8988T (cell line): ENCODE data around the gene GADD45G.

Source experiments
- DNase-seq: peaks from one replicate; pipeline ENCODE4 v3.0.0; 2011

Gene GADD45G, protein sequence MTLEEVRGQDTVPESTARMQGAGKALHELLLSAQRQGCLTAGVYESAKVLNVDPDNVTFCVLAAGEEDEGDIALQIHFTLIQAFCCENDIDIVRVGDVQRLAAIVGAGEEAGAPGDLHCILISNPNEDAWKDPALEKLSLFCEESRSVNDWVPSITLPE

DNA sequence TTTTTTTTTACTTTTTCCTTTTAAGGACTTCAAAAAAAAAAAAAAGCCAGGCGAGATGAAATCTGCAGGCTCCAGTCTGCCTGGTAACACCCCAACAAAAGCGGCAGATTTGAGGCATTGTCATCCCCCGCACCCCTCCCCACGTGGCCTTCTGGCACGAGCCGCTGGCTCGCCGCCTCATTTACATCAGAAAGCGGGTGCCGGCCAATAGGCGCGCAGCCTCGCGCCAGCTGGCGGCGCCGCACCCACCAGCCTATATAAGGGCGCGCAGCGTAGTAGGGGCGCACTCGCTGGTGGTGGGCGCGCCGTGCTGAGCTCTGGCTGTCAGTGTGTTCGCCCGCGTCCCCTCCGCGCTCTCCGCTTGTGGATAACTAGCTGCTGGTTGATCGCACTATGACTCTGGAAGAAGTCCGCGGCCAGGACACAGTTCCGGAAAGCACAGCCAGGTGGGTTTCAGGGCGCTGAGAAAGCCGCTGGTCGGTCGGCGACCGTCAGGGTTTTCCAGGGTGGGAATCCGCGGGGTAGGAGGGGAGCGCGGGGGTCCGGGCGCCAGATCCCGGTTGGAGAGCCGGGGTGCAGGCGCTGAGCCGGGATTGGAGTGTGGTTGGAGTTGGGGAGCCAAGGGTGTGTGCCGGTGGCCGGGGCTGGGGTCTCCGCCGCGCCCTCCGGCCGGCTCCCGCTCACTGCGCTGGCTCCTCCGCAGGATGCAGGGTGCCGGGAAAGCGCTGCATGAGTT, at the start of gene GADD45G:
Gene GADD45G, plus strand, starts transcription at position 284 of the 736 bp plus-strand sequence. Its CDS starts 110 bp downstream, at position 394.
- DNase-seq: peak; percentile 60

DNA sequence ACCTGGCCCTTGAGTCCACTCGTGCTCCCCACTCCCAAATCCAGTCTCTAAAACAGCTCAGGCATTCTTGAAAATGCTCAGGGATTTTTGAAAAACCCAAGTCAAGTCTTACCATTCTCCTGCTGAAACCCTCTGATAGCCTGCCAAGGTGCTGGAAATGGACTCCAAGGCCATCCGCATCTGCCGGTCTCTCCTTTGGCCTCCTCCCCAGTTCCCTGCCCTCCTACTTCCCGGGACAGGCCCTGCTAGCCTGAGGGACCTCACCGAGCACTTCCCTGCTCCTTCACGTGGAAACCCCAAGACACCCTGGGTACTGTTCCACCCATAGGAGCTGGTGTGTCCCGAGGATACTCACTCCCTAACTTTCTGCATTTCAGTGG, 49.8 kb upstream of the GADD45G start:
- DNase-seq: no peak

DNA sequence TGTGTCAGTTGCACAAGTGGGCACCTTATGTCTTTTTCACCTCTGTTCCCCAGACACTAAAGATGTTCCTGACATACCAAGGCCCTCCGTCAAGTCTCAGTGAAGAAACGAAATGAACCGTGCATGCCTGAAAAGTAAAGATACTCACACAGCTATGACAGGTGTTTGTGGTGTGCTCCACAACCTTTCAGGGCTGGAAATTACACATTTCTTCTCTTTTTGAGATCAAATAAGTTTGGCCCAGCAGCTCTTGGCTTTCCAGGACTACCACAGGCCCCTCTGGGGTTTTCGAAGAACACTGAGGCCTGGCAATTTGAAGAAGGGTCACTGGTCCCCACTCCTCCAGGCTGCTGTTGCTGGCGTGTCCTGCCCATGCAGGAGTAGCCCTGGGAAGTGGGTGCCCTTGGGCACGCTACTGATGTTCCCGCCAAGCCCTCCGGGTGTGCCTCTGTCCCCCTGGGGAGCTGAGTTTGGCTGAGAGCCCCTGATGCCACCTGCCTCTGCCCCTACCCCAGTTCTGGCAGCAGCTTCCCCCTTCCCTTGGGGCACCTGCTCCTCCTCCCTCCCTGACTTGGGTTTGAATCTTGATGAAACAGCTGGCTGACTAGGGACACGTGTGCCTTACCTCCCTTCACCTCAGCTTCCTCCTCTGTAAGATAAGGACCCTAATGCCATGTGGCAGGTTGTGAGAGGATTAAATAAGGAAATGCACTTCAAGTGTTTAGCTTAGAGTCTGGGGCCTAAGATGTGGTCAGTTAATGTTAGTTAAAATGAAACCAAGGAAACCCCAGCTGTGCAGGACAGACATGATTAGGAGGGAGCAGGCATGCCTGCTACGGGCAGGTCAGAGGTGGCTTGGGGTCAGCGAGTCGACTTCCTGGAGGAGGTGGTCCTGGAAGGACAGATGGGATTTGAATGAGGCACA, 49.1 kb upstream of the GADD45G start:
- no peak for DNase-seq

DNA sequence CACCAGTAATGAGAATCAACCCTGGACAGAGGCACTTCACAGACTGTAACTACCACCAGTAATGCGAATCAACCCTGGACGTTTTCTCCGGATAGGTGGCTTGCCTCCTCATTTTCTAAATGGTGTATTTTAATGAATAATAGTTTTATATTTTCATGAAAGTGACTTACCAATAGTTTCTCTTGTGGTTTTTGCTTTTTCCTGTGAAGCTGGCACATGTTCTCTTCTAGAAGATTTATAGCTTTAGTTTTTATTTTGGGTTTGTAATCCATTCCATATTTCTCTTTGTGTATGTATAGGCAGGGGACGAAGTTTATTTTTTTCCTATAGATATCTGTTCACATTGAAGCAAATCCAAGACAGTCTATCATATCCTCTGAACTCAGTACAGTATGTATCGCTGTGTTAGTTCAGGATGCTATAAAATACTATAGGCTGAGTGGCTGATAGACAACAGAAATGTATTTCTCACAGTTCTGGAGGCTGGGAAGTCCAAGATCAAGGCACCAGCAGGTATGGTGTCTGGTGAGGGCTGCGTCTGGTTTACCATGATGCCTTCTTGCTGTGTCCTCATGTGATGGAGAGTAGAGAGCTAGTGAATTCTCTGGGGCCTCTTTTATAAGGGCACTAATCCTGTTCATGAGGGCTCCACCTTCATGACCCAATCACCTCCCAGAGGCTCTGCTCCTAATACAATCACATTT, 46.5 kb upstream of the GADD45G start:
- no peak for DNase-seq

DNA sequence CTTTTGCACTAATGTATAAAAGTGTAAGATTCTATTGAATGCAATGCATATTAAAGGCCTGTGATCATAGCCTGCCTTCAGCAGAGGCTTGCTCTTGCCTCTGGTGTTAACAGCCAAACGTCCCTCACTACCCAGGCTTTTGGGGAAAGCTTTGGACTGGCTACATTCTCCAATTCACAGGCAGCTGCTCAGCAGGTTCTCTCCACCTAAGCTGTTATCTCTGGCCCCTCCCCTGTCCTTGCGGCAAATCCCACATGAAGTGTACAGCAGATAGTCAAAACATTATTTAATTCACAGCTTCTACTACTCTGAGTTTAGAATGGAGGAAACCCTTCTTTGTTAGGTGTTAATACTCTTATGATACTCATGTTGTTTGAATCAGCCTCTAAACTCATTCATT, 45.9 kb upstream of the GADD45G start:
- DNase-seq: no peak

DNA sequence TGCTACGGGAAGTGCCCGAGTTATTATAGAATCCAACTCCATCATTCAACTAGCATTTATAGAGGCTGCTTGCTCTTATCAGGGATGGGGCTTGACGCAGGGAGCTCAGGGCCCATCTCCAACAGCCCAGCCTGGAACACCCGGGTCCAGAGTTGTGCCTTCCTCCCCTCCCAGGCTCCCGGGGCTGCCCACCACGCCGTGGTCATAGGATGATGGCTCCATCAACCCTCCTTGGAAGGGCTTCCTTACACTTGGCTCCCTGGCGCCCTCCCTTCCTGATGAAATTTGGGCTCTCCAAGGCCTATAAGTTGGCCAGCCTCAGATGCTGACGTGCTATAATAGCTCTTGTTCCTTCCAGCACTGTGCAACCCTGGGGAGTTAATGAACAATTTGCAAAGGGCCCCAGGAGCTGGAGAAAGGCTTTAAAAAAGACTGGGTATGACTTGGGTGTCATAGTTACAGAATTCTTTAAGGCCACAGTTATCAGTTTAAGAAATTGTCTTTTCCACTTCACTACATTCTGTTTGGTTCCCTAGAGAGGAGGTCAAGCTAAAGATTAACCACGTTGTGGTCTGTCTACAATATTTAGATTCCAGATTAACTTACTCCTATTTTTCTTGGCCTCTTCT, 42.5 kb upstream of the GADD45G start:
- DNase-seq: no peak

DNA sequence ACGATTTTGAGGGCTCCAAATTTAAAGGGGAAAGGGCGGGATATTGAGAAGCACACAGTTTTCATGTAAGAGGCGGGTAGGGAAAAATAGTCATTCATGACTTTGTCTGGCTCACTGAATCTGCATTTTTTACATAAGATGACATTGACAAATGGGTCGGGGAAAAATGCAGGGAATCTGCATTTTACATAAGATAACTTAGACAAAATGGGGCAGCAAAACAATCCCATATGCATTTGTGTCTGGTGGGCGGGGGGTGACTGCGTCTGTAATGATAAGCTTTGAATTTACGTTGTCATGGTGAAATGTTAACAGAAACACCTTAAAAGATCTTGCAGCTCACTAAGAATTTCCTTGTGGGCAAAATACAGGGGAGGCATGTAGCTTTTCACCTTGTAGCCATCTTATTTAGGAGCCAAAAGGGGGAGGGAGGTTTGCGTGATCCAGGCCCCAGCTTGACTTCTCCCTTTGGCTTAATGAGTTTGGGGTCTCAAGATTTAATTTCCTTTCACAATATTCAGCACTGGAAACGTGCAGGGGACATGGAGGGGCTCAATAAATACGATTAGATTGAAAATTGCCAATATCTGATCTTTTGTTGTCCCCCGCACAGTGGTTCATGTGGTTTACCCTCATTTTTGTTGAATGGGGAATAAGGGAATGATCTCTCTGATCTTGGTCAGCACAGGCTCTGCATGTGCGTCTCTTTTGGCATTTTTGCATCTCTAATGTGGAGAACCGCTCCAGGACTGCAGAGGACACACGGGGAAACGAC, 41.1 kb upstream of the GADD45G start:
- DNase-seq: no peak

DNA sequence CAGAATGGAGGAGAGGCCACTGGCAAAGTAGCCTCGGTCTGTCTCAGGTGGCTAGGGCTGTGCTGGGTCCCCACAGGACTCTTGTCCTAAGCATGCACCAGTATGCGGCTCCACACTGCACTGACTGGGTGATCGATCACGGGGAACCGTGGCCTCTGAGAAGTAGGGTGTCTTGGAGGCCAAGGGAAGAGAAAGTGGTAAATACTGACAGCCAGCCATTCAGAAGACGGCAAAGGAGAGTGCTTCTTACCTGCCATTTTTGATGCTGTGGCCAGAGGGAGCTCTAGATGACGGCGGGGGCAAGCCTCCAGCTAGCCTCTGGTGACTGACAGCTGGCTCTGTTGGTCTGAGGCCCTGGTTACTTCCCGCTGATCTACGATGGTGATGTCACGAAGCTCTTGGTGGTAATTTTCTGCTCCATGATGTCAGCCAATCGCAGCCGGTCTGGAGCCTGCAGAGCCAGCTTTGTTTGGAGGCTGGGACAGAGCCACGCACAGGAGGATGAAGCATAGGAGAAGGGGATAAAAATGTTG, 40.4 kb upstream of the GADD45G start:
- DNase-seq: peak; percentile 35

DNA sequence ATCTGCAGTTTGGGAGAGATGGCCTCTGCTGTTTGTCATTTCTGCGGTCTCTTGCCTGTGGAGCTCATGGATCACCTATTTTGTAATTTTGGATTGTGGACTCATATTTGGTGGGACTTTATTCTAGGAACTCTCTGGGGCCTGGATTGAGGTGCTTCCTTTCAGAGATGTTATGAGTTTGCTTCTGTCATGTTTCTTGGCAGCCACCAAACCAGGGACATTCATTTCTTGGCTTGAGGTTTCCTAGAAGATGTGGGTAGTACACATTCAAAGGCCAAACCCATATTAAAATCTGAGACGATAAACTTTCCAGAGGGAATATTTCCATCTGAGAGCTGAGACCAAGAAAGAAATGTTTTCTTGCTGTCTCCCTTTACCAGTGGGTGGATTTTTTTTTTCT, 37.2 kb upstream of the GADD45G start:
- no peak for DNase-seq

DNA sequence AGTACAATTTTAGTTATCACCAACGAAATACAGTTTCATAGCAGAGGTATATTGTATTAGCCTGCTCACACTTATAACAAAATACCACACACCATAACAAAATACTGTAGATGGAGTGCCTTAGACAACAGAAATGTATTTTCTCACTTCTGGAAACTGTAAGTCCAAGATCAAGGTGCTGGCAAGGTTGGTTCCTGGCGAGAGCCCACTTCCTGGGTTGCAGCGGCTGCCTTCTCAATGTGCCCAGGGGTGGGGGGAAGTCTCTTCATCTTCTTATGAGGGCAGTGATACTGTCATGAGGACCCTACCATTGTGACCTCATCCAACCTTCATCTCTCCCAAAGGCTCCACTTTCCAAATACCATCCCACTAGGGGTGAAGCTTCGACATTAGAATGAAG, 30.5 kb upstream of the GADD45G start:
- DNase-seq: no peak

DNA sequence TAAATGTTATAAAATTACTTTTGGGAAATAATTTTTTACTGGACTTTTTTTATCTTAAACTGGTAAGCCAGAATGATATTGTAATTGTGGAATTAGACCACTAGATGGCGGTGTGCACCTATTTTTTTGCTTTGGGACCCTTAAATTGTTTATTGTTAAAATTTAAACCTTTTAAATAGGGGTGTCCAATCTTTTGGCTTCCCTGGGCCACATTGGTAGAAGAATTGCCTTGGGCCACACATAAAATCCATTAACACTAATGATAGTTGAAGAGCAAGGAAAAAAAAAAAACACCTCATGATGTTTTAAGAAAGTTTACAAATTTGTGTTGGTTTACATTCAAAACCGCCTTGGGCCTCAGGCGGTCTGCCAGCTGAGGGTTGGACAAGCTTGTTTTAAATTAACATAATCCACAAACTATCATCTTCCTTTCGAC, 28.4 kb upstream of the GADD45G start:
- DNase-seq: no peak

DNA sequence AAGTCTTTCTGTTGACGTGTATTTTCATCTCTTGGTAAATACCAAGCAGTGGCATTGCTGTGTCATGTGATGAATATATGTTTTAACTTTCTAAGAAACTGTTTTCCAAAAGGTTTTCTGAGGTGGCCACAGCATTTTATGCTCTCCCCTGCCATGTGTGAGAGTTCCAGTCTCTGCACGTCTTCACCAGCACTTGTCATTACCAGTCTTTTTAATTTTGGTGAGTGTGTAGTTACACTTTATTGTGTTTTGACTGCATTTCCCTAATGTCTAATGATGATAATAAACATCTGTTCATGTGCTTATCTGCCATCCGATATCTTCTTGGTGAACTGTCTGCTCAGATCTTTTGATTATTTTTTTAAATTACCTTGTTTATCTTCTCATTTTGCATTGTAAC, 27.4 kb upstream of the GADD45G start:
- no peak for DNase-seq

DNA sequence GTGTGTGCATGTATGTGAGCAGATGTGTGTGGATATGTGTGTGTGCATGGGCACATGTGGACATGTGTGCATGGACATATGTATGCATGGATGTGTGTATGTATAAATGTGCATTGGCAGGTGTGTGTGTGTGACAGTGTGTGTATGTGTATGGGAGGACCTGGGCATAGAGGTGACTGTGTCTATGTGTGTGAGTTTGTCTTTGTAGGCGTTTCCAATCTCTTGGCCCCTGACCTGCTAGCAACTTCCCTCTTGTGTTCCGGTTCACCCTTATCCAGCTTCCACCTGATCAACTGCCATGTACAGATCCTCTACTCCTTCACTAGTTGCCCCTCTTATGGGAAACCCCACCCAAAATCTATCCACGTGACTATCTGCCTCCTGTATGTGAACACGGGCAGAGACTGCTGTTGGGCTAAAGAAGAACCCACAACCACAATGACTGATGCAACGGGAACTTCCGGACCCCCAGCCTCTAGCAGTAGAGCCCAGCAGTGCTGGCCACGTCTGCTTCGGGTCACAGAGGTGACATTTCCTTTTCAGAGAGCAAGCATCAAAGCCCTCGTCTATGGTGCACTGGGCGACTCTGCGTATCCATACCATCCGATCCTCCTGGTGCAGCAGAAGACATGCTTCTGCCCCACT, 24.9 kb upstream of the GADD45G start:
- no peak for DNase-seq

DNA sequence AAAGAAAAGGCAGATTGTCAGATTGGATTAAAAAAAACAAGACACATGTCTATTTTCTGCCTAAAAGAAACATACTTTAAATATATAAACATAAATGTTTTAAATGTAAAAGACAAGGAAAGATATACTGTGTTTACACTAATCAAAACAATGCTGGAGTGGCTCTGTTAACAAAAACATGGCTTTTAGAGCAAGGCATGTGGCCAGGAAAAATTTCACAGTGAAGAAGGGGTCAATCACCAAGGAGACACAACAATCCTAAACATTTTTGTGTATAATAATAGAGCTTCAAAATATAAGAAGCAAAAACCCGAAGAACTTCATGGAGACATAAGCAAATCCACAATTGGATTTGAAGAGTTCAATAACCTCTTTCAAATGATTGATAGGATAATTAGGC, 18.5 kb upstream of the GADD45G start:
- DNase-seq: no peak

DNA sequence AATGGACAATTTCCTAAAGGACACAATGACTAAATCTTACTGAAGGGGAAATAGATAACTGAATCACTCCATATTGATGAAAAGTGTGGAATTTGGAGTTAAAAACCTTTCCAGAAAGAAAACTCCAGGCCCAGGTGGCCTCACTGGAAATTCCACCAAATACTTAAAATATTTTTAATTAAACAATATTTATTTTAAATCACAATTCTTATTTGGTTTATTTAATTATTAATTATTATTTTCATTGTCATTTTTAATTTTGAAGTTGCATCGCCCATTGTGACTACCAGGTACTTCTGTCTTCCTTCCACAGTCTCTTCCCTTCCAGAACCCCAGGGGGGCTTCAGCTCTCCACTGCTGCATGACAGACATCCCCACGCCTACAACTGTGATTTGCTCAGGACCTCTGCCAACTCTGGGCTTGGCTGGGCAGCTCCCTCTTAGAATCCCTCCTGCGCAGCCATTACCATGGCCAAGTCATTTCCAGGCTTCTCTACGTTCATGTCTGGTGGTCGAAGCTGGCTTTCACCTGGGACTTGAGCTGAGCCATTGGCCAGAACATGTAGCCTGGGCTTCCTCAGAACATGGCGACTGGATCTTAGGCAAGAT, 16.4 kb upstream of the GADD45G start:
- DNase-seq: no peak

DNA sequence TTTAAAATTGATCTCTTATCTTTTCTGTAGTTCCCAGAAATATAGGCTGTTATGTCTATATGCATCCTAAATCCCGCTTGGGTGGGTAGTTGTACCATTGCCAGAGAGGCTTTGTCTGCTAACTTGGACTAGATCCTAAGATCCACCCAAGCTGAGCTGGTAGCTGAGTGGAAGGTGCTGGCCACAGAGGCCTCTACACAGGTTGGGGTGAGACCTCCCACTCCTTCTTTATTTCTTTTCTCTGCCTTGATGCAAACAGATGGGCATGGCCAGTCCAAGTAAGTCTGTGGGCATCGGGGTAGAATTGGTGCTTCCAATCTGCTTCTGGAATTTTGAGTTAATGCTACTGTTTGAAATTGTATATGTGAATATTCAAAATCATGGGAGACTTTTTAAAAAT, 14.4 kb upstream of the GADD45G start:
- no peak for DNase-seq

DNA sequence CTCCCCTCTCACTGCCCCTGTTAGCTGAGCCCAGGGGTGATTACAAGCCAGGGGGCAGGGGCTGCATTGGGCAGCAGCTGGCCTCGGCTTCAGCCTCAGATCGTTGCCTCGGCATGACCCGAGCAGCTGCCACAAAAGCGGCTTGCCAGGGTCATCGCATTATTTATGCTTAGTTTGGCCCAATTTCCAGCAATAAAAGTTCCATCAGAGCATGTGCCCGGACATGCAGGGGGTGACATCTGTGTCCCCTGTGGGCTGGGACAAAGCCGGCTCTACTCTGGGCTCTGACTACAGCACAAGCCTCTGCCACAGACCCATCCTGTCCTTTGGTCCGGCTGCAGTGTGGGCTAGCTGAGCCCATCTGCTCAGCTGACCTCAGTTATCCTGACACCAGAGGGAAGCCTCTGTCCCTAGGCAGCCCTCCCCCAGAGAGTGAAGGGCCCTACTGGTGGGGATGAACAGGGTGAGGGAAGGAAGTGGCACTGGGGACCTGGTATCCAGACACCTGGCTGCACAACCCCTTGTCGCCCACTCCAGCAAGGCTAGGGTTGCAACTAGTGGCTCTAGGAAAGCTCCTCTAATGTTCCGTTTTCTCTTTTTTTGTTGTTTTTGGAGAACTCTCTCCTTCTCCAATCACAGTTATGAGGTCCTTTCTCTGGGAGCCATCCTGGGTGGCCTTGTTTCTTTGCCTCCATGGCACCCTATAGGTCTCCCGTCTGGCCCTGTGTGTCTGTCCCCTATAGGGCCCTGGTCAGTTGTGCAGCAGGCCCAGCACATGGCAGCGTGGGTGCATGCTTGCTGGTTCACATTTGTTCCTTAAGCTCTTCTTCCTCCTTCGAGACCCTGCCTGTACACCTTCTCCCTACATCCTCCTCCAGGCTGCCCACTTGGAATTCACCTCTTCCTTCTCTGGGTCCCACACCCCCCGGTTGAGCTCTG, 13.3 kb upstream of the GADD45G start:
- DNase-seq: no peak

DNA sequence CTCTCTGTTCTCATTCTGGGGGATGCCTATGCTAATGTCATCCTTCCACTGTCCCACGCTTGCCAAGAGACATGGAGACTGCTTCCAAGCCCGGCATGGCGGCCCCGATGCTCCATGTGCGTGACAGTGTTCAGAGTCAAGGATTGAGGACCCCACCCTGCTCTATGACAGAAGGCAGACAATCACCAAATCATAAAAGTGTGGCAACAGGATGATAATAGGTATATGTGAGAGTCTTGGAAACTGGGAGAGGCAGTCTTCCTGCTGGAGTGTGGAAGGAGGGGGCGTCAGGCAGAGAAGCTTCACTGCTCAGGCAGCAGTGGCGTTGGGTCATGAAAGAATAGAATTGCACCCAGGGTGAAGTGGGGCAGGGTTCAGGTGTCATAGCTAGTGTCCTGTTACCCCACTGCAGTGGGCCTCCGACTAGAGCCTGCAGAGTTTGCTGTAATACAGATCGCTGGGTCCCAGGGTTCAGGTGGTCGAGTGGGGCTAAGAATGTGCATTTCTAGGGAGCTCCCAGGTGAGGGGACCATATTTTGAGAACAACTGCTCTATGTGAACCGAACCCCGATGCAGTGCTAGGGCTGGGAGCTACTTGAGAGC, 12.5 kb upstream of the GADD45G start:
- no peak for DNase-seq
